GM12878 (cell line): Measurements from ENCODE around the gene MAP4K5. TPM values are rescaled to one million over a fixed set of nuclear protein-coding genes. Genes with fewer than 3 reads are reported as not detected.

Experiments
- ATAC-seq: fragments of 200-7000 bp; cut with Tn5 transposase; 3 replicates; pipeline ENCODE4 v1.9.1; 2020; ENCODE audit warnings: mild to moderate bottlenecking, moderate library complexity
- BruUV-seq: library from RNA; stranded (reverse); fragments of 400-500 nt; replicated peaks from 2 replicates; lab custom pipeline; 2021; lab: Mats Ljungman, UMichigan
- CTCF ChIA-PET: fragments of 300-600 bp; sonication (Branson Sonifier 250); formaldehyde crosslinking; extraction: SDS; loops from one replicate; lab custom pipeline; 2021; ENCODE audit warnings: inconsistent platforms; lab: Yijun Ruan, JAX
- POLR2A ChIA-PET: fragments of 350-600 bp; formaldehyde crosslinking; extraction: SDS; loops from one replicate; lab custom pipeline; 2021; ENCODE audit warnings: inconsistent platforms; lab: Charles Lee
- RAD21 ChIA-PET: fragments of 300-600 bp; sonication (Branson Sonifier 250); formaldehyde crosslinking; loops from one replicate; lab custom pipeline; 2023; ENCODE audit warnings: antibody characterized with exemption; ENCODE audit not compliant: unreplicated experiment; lab: Charles Lee
- SMC1A ChIA-PET: fragments of 300-600 bp; sonication (Branson Sonifier 250); formaldehyde crosslinking; loops from one replicate; lab custom pipeline; 2023; ENCODE audit not compliant: unreplicated experiment, uncharacterized antibody; lab: Charles Lee
- DNase-seq: peaks from one replicate; pipeline ENCODE4 v3.0.0-alpha.2; 2011; ENCODE audit warnings: low read depth, low spot score
- FAIRE-seq: peaks from 3 replicates; lab custom pipeline; 2011; peaks lifted over from hg19 to GRCh38; lab: Jason Lieb, UNC
- H2AFZ ChIP-seq: 2 replicates; pipeline ENCODE4 v1.6.0; 2011; ENCODE audit warnings: low read depth, low read length, control low read depth; ENCODE audit not compliant: control insufficient read depth
- H3K27ac ChIP-seq: 2 replicates; pipeline ENCODE4 v1.5.1; 2011; ENCODE audit warnings: control low read depth; ENCODE audit not compliant: control insufficient read depth, insufficient read depth
- H3K27me3 ChIP-seq, 2 experiments: replicated peaks in 1 of 2; 2 replicates each; pipeline versions ENCODE4 v1.6.0 to v1.6.1; 2011; ENCODE audit warnings: low read length in 1 of 2; ENCODE audit not compliant: control insufficient read depth in 2 of 2, insufficient read depth in 2 of 2
- H3K36me3 ChIP-seq, 2 experiments: 2 replicates each; pipeline ENCODE4 v1.5.1; 2011; ENCODE audit warnings: low read length in 1 of 2; ENCODE audit not compliant: control insufficient read depth in 2 of 2, insufficient read depth in 2 of 2
- H3K4me1 ChIP-seq: 2 replicates; pipeline ENCODE4 v1.6.1; 2011; ENCODE audit warnings: mild to moderate bottlenecking, low read length, moderate library complexity, mixed read lengths; ENCODE audit not compliant: control insufficient read depth, insufficient read depth
- H3K4me2 ChIP-seq: 2 replicates; pipeline ENCODE4 v1.6.0; 2011; ENCODE audit warnings: control low read depth; ENCODE audit not compliant: control insufficient read depth, insufficient read depth
- H3K4me3 ChIP-seq: fragments of 200-600 bp; sonication (generic); 2 replicates; pipeline ENCODE4 v1.5.1; 2016
- H3K79me2 ChIP-seq: 2 replicates; pipeline ENCODE4 v1.6.0; 2011; ENCODE audit warnings: low read length; ENCODE audit not compliant: control insufficient read depth, insufficient read depth
- H3K9ac ChIP-seq: 2 replicates; pipeline ENCODE4 v1.8.0; 2011; ENCODE audit warnings: low read length, control low read depth, mixed read lengths; ENCODE audit not compliant: control insufficient read depth, insufficient read depth
- H3K9me3 ChIP-seq: replicated peaks from 3 replicates; pipeline ENCODE4 v1.5.1; 2011; ENCODE audit warnings: mild to moderate bottlenecking, low read length; ENCODE audit not compliant: control insufficient read depth, insufficient read depth
- H4K20me1 ChIP-seq: 2 replicates; pipeline ENCODE4 v1.6.0; 2011; ENCODE audit not compliant: control insufficient read depth, insufficient read depth
- BCL3 ChIP-seq: IDR thresholded peaks from 2 replicates; pipeline ENCODE4 v1.6.1; 2011; ENCODE audit warnings: borderline replicate concordance, low read depth, mild to moderate bottlenecking, moderate library complexity, low read length; ENCODE audit not compliant: insufficient read depth, poor library complexity, severe bottlenecking
- CBX5 ChIP-seq: sonication (generic); IDR thresholded peaks from 2 replicates; pipeline ENCODE4 v1.6.1; 2016; ENCODE audit warnings: low read depth, moderate library complexity, mild to moderate bottlenecking, inconsistent platforms
- IRF4 ChIP-seq: IDR thresholded peaks from 2 replicates; pipeline ENCODE4 v1.6.1; 2011; ENCODE audit warnings: low read depth, low read length
- MXI1 ChIP-seq: fragments of 150-350 bp; IDR thresholded peaks from 2 replicates; pipeline ENCODE4 v1.6.1; 2011; ENCODE audit warnings: low read depth, mild to moderate bottlenecking, inconsistent platforms, low read length, improper control_type of control experiment
- MYC ChIP-seq: IDR thresholded peaks from 2 replicates; pipeline ENCODE4 v1.6.1; 2011; ENCODE audit warnings: mild to moderate bottlenecking, low read length, moderate library complexity, inconsistent platforms; ENCODE audit not compliant: insufficient read depth, insufficient replicate concordance, insufficient read length, severe bottlenecking
- PAX8 ChIP-seq: fragments of 450-650 bp; IDR thresholded peaks from 2 replicates; pipeline ENCODE4 v1.6.1; 2017; ENCODE audit warnings: mild to moderate bottlenecking, moderate library complexity
- RAD51 ChIP-seq: fragments of 450-650 bp; IDR thresholded peaks from 2 replicates; pipeline ENCODE4 v1.6.1; 2016; ENCODE audit warnings: moderate library complexity, mild to moderate bottlenecking, inconsistent platforms
- RB1 ChIP-seq: fragments of 450-650 bp; formaldehyde crosslinking; IDR thresholded peaks from 2 replicates; pipeline ENCODE4 v1.6.1; 2017; ENCODE audit warnings: mild to moderate bottlenecking, borderline replicate concordance
- RCOR1 ChIP-seq: conservative IDR thresholded peaks from 2 replicates; pipeline ENCODE4 v1.6.1; 2012; ENCODE audit warnings: low read depth, low read length, improper control_type of control experiment
- RELA ChIP-seq: fragments of 450-650 bp; IDR thresholded peaks from 2 replicates; pipeline ENCODE4 v1.8.0; 2014; ENCODE audit warnings: borderline replicate concordance; ENCODE audit not compliant: partially characterized antibody
- ZBED1 ChIP-seq: IDR thresholded peaks from 2 replicates; pipeline ENCODE4 v1.6.1; 2016; ENCODE audit warnings: borderline replicate concordance
- ZBTB11 ChIP-seq: fragments of 450-650 bp; formaldehyde crosslinking; IDR thresholded peaks from 2 replicates; pipeline ENCODE4 v1.5.0; 2022; ENCODE audit warnings: mild to moderate bottlenecking, missing genetic modification characterization
- ZNF592 ChIP-seq: fragments of 450-650 bp; IDR thresholded peaks from 2 replicates; pipeline ENCODE4 v1.6.1; 2017; ENCODE audit warnings: mild to moderate bottlenecking, moderate library complexity
- WGBS: methylation state at CpG from one replicate; pipeline ENCODE4 v1.1.6; 2016; ENCODE audit warnings: low lambda C conversion rate; ENCODE audit not compliant: insufficient replicate concordance, insufficient coverage; ENCODE audit errors: missing lambda C conversion rate; 5-methylcytosine and 5-hydroxymethylcytosine counted together
- in situ Hi-C: fragments of 300-500 bp; cut with MboI; formaldehyde crosslinking; loops from 9 replicates; pipeline ENCODE4 v1.14.3; 2018; ENCODE audit warnings: mixed read lengths
- intact Hi-C: fragments of 100-400 bp; cut with micrococcal nuclease; formaldehyde crosslinking; loops from one replicate; pipeline ENCODE4 v1.14.2; 2022; ENCODE audit not compliant: unreplicated experiment
- polyA plus RNA-seq, 11 experiments: library from polyadenylated mRNA; depleted of rRNA in 4 of 11; unstranded in 6 of 11; stranded (reverse) in 5 of 11; fragments of >200 nt; fragmentation: Nextera tagmentation in 4 of 11; fragmentation: Illumina TruSeq in 1 of 11; extraction: Ambion mirVana in 4 of 11; extraction: Trizol in 1 of 11; gene quantifications; 1 replicate in 1 of 11; 2 replicates in 10 of 11; pipeline versions ENCODE4 v1.2.1 to v1.2.3, GENCODE V29; 2011 to 2016; ENCODE audit warnings: inconsistent platforms in 2 of 11, missing spikeins in 2 of 11, low read depth in 1 of 11
- total RNA-seq, 4 experiments: library from RNA; depleted of rRNA in 3 of 4; stranded (reverse); fragments of >200 nt in 3 of 4; fragmentation: Illumina TruSeq in 1 of 4; extraction: Trizol in 1 of 4; gene quantifications; 2 replicates each; pipeline versions ENCODE4 v1.2.1 to v1.2.3, GENCODE V29; 2013 to 2021

MAP4K5 gene
- total and polyA plus RNA-seq, 10 of the 15 experiments (the other 5 are each of a cell fraction or from before 2014, with no cell fraction given) = 9.1 to 41.3 (median 30.1) TPM

- TF ChIP-seq MXI1 (no peak), ZBED1 (no peak), RAD51 (no peak), IRF4 (no peak), PAX8 (no peak), ZBTB11 (no peak), RELA (no peak), RCOR1 (no peak)
These were observed 108.8 kb downstream of the MAP4K5 start (continued) for GRCh38 chr14:50423529-50423928.

GRCh38 chr14:50421499-50421898 lies 110.9 kb downstream of the MAP4K5 start:
- DNase-seq (no peak), ATAC-seq (no peak), FAIRE-seq (no peak)
- 98% methylated on average over 7 of the region's 7 CpGs for WGBS
- Histone ChIP-seq H4K20me1 (no peaks in the 10 kb centered on the region), H3K4me2 (no peak overlapping the region), H2AFZ (no peak overlapping the region), H3K79me2 (no peaks in the 10 kb centered on the region), H3K27me3 (no peaks in the 10 kb centered on the region), H3K9me3 (no peaks in the 10 kb centered on the region), H3K4me1 (no peaks in the 10 kb centered on the region), H3K36me3 (no peaks in the 10 kb centered on the region; a peak in 1 of 4 replicates), H3K27ac (no peak overlapping the region), H3K9ac (no peak overlapping the region), H3K4me3 (no peak overlapping the region)
- no TSS peak for BruUV-seq
- SMC1A ChIA-PET = no interaction called here
- intact Hi-C loops = no loop called here
- in situ Hi-C loops = no loop called here
- POLR2A ChIA-PET = no interaction called here
- RAD21 ChIA-PET = no interaction called here
- CTCF ChIA-PET = no interaction called here
- TF ChIP-seq CBX5 = no peak
- no peak for TF ChIP-seq RB1
- no peak for TF ChIP-seq ZNF592
- no peak for TF ChIP-seq MYC
- TF ChIP-seq BCL3 = no peak
